NCI-H1105 treated with DMSO at 0.1 percent for 48 hours (cell line): ENCODE results near the gene FNDC11.
"Not testable (repeated sequence)": the region's sequence is repeated elsewhere in the genome, so short reads cannot be mapped to it uniquely, and the experiment has no call there.

Experiments
- DNase-seq: peaks from one replicate; lab custom pipeline; 2025; lab: John Stamatoyannopoulos, UW

FNDC11 gene

DNA sequence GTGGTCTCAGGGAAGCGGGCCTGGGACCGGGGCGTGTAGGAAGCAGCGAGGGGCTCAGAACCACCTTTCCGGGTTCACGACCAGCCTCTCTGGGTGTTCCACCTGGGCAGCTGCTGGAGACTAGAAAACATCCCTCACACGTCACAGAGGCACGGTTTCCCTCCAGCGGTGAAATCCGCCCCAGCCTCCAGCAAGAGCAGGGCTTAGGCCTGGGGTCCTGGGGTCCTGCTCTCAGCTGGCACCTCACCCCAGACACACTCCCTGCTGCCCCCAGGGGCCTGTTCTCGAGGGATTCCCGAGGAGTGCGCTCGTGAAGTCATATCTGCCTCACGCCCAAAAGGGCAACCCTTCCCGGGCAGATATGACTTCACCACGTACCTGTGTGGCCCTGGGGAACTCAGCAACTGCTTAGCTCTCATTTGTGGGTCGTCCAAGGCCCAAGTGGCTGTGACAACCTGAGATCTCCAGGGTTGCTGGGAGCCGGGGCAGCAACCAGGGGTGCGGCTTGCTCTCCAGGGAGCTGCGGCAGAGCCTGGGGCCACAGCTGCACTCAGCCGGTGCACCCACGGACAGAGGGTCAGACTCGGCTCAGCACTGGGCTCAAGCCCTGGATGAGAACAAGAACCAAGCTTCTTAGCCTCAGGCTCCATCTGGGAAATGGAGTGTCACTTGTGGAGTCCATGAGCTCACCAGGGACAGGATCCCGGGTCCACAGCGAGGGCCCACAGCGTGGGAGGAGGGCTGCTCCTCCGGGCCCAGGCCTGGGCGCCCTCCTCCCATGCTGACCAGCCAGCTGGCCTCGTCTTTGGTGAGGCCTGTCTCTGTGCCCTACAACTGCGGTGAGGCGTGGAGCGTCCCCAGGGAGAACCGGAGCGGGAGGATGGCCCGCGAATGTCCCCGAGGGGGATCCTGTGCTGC, 661 bp downstream of the FNDC11 start:
- no peak for DNase-seq

DNA sequence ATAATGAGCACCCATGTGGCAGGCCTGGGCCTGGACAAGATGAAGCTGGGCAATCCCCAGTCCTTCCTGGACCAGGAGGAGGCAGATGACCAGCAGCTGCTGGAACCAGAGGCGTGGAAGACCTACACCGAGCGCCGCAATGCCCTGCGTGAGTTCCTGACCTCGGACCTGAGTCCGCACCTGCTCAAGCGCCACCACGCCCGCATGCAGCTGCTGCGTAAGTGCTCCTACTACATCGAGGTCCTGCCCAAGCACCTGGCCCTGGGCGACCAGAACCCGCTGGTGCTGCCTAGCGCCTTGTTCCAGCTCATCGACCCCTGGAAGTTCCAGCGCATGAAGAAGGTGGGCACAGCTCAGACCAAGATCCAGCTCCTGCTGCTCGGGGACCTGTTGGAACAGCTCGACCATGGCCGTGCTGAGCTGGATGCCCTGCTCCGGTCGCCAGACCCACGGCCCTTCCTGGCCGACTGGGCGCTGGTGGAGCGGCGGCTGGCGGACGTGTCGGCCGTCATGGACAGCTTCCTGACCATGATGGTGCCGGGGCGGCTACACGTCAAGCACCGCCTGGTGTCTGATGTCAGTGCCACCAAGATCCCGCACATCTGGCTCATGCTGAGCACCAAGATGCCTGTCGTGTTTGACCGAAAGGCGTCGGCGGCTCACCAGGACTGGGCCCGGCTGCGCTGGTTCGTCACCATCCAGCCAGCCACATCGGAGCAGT, 1.9 kb downstream of the FNDC11 start:
- DNase-seq: no peak

DNA sequence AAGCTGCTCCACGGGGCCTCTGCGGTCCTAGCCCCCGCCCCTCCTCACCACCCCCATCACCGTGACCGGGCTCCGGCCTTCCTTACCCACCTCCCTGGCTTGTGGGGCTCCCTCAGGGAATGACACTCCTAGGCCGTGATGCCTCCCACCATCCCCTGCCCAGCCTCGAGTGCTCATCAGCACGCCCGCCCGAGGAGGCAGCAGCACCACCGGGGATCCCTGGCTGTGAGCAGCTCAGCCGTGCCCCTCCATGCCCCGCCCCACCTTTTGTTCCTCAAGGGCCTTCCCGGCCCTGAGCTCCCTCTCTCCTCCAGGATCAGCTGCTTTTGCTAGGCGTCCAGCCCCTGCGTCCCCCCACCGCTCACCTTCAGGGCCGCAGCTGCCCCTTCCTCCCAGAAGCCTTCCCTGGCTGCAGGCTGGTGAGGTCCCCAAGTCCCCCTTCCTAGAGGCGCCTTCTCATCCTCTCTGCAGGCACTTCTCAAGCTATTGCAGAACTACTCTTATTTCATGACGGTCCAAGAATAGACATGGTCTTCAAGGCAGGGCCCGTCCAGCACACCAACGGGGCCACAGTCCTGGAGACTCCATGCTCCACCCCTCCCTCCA, 3.0 kb downstream of the FNDC11 start:
- DNase-seq: no peak

DNA sequence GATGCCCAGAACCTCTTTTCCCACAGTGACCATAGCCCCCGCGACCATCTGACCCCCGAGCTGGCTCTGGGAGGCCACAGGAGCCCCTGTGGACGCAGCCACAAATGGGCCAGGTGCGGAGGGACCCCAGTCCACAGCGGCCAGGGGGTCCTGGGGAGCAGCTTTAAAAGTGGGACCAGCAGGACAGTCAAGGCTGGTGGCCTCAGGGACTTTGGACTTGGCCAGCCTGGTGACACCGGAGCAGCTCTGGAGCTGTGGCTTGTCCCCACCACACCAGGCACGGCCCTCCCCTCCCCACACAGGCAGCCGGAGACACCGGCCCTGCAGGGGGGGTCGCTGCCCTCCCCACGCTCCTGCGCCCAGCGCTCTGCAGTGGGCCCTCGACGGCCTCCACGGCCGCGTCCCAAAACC, 3.5 kb downstream of the FNDC11 start:
- no peak for DNase-seq

DNA sequence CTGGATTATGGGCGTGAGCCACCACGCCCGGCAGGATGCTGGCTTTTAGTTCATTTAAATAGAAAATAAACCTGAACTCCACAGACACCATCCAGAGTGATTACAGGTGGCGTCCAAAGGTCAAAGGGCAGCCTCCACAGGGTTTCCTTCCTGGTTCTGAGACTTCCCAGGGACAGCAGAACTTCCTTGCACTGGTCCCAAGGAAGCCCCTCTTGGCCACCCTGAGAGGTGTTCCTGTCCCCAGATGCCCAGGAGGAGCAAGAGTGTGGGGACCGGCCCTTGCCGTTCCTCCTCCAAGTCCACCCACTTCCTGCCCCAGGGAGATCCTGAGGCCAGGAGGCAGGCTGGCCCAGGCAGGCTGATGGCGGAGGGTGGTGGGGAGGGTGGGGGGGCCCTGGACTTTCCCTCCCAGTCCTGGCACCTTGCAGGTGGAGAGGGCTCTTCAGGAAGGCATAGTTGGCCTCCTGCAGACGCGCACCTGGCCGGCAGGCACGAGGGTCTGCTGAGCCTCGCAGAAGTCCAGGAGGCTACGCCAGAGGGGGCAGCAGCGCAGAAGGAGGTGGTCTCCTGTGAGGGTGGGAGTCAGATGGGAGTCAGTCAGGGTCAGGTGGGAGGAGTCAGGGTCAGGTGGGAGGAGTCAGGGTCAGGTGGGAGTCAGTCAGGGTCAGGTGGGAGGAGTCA, 5.0 kb downstream of the FNDC11 start:
- no peak for DNase-seq

DNA sequence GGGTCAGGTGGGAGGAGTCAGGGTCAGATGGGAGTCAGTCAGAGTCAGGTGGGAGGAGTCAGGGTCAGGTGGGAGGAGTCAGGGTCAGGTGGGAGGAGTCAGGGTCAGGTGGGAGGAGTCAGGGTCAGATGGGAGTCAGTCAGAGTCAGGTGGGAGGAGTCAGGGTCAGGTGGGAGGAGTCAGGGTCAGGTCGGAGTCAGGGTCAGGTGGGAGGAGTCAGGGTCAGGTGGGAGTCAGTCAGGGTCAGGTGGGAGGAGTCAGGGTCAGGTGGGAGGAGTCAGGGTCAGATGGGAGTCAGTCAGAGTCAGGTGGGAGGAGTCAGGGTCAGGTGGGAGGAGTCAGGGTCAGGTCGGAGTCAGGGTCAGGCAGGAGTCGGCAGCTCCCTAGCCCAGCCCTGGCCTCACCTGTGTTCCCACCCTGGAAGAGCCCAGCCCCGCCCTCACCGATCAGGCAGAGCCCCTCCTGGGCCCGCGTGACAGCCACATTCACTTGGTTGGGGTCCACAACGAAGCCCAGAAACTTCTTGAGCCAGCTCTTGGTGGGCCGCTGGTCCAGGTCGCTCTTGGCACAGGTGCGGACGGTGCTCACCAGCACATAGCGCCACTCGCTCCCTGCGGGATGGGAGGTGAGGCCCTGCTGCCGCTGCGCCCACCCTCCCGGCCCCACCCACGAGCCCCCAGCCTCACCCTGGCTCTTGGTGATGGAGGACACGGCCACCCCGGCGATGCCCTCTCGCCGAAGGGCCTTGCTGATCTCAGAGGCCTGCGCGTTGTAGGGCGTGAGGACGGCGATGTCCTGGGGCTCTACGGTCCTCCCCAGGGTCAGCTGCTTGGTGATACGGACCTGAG, 5.8 kb downstream of the FNDC11 start:
- DNase-seq: not testable (repeated sequence)

DNA sequence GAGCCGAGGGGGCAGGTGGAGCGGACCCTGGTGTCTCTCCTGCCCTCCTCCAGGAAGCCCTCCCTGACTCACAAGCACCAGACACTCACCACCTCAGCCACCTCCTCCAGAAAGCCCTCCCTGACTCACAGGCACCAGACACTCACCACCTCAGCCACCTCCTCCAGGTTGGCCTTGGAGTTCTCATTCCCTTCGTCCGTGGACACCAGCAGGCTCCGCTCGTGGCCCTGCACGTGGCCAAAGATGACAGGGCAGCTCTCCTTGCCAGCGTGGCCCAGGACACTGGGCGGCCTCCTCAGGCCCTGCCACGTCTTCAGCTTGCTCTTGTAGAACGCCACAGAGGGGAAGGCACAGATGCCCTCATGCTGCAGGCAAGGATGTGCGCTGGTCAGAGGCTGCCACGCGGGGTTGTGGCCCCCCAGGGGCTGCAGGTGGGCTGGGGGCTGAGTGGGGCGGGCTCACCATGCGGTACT, 6.4 kb downstream of the FNDC11 start:
- no peak for DNase-seq

DNA sequence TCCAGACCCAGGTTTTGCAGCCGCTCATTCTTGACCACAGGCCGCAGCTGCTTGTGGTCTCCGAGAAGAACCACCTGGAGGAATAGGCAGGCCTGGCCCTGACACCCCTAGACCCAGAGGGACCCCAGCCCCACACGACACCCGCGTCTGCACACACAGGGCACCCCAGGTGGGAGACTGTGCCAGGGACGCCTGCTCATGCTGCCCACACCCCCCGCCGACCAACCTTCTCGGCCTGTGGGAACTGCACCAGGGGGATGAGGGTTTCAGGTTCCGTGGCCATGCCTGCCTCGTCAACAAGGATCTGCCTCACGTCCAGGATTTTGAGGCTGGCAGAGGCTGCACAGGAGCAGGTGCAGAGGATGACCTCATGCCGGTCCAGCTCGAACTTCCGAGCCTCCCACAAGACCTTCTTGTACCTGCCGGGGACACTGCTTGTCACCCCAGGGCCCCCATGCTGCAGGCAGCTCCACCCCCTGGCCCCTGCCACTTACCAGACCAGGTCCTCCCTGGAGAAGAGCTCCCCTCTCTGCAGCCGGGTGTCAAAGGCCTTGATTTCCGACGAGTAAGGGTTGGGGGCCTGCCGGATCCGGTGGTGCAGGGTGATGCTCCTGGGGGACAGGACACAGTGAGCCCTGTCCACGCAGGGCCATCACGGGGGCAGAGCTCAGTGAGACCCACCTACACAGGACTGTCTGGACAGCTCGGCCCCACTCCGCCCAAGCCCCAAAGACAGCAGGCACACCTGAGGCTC, 7.1 kb downstream of the FNDC11 start:
- DNase-seq: no peak

DNA sequence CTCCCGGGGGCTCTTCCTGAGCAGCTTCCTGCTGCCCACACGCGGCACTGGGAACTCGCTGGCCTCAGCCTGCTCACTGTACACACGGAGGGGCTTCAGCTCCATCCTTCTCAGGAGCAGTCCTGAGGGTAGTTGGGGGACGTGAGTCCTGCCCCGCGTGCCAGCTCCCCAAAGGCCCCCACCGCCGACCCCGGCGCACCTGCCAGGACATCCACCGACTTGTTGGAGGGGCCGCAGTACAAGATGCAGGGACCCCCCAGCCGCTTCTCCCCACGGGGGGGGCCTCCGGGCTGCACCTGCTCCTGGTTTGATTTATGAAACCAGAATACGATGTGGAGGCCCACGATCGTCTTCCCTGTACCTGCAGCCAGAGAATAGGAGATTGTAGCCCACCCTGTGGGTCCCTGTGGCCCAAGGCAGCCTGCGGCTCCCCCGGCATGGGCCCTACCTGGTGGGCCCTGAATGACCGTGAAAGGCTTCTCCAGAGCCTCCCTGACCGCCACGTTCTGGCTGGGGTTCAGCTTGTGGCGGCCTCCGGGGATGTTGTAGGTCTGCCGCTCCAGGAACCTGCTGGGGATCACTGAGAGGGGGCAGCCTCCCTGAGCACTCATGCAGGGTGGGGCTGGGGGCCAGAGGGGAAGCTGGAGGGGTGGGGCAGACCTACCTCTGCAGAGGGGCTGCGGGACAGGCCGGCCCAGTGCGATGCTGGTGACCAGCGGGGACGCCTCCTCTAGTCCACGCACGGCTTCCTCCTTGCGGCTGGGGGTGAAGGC, 7.9 kb downstream of the FNDC11 start:
- DNase-seq: no peak

DNA sequence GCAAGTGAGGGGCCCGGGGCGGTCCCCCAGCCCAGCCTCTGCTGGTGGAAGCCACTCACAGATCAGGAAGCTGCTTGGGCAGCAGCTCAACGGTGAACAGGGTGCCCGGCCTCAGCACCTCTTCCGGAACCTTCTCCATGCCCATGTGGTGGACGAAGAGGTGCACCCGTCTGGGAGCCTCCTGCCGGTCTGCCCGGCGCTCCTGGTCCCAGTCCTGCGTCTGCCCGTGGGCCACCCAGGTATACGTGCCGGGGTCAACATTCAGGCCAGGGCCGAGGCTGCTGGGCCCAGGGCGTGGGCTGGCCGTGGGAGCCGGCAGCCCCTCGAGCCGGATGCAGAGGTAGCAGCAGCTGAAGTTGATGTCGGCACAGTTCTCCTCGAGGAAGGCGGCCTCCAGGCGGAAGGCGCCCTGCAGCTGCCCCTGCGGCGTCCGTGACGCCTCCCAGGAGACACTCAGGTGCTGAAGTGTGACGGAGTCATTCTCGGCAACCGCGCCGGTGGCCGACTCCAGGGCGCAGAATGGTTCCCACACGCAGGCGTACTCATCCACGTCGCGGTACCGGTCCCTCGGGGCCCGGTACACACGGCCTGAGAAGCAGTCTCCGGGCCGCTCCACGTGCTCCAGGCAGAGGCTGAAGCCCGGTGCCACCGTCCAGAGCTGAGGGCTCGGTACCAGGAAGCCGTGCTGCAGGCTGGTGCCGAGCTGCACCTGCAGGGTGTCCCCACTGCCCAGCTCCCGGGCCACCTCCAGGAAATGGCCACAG, 8.7 kb downstream of the FNDC11 start:
- DNase-seq: no peak

DNA sequence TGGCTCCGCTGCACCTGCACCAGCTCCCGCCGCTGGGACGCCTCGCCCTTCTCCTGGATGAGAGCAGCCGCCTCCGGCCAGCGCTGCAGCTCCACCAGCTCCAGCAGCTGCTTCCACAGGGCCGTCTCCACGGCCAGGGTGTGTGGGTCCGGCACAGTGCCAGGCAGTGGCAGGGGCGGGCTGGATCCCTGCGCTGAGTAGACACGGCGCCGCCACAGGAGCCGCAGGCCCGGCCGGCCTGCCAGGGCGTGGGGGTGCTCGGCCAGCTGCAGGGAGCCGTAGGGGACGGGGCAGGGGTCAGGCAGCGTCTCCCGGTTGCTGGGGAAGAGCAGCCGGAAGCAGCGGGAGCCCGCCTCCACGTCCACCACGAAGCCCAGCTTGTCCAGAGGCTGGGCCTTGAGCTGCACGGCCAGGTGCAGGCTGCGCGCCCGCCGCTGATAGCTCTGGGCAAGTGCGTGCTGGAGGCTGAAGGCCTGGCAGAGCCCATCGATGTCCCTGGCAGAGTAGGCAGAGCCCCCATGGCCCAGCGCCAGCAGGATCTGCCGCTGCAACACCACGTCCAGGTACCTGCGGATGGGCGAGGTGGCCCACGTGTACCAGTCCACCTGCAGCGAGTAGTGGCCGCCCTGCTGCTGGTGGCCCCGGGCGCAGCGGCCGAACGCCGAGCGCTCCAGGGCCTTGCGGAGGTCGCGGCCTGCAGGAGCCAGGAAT, 9.4 kb downstream of the FNDC11 start:
- DNase-seq: no peak

DNA sequence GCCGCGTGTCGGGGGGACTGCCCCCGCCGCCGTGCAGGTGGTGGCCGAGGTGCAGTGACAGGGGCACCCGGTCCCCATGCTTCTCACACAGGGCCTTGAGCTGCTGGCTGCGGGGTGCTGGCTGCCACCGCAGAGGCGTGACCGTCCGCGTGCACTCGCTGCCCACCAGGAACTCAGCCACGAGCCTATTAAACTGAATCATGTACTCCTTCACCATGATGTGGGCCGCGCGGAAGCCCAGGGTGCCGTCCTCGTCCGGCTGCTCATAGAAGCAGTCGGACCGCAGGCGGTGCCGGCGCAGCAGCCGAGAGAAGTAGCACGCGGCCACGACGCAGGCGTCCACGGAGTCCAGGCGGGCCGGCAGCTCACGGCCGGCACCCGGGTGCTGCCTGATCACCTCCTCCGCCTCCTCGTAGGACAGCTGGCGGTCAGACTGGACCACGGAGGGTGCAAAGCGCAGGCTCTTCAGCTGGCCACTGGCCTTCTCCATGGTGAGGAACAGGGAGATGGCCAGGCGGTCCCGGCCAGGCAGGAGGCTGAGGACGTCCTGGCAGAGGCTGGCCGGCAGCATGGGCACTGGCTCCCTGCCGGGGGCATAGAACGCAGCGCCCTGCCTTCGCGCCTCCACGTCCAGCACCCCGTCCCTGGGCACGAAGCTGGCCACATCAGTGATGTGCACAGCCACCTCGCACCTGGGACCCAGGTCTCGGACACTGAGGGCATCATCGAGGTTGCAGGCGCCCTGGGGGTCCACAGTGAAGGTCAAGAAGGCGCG, 10.3 kb downstream of the FNDC11 start:
- DNase-seq: no peak

DNA sequence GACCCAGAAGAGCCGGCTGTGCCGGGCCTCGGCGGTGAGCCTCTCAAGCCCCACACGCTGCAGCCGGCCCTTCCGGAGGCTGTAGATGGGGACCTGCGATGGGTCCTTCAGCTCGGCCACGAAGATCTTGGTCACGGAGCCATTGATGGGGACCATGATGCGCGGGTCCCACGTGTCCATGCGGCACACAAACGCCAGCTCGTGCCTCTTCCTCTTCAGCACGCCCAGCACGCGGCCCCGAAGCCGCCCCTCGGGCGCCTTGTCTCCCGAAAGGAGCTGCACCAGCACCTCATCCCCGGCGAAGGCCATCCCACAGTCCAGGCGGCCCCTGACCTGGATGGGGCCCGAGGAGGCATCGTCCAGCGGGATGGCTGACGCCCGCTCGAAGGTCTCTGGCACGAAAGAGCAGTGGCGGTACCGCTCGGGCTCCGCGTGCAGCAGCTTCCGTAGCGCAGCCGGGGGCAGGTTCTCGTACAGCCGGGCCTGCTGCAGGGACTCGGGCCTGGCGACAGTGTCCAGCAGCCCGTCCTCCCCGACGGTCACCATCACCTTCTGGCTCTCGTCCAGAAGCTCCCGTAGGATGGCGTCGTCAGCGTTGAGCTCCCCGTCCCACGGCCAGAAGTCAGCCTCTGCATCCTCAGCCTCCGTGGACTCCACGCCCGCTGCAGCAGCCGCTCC, 11.2 kb downstream of the FNDC11 start:
- DNase-seq: no peak

DNA sequence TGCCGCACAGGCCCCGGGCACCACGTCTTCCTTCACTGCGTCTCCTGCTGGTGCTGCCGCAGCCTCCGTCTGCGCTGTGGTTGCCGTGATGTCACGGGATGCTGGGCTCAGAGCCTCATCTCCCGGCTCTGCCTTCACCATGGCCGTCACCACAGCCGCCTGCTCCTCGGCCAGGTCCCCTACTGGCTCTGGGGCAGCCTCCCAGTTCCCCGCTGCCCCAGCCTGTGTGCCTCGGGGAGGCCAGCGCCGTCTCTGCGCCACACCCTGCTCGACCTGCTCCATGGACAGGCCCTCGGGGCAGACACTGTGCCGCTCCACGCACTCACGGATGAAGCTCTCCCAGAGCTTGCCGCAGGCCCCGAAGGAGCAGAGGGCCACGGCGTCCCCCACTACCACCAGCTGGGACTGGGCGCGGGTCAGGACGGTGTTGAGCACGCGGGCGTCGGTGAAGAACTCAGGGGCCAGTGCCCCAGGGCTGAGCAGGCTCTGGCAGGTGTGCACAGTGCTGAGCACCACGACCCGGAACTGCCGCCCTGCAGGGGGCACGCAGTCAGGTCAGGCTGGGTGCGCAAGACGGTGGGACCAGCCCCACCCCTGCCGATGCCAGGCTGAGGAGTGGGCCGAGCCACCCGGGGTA, 11.9 kb downstream of the FNDC11 start:
- DNase-seq: no peak

DNA sequence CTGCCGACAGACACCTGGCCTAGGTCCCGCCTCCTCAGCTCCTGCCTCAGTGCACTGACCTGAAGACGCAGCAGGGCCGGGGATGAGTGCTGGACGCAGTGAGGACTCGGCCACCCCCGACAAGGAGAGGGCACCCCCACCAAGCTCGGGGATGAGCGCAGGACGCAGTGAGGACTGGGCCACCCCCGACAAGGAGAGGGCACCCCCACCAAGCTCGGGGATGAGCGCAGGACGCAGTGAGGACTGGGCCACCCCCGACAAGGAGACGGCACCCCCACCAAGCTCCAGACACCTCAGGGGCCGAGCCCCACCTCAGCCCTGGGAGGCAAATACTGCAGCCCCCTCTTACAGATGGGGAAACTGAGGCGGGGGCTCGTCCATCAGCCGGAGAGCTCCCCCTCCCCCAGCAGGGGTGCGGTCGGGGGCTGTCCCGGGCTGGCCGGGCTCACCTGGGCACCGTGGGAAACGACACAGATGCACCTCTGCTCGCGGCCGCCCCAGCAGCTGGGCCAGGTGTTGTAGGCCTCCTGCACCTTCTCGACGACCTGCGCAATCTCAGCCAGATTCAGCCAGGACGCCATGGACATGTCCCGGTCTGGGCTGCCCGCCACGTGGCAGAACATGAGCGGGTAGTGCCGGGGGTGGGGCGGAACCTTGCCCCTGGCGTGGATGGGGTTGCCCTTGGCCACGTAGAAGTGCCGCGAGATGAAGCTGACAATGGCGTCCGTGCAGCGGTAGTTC, 12.6 kb downstream of the FNDC11 start:
- no peak for DNase-seq

DNA sequence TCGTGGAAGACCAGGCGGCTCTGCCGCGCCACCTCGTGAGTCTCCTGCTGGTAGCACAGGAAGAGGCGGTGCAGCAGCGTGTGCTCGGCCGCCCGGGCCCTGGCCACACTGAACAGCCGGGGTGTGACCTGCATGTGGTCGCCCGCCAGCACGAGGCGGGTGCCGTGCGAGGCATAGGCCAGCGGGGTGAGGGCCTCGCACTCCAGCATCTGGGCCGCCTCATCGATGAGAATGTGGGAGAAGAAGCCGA, 13.1 kb downstream of the FNDC11 start:
- DNase-seq: no peak
